ENCODE results near the gene CCKAR.

The CCKAR gene

GRCh38 chr4:26490960-26491284 is 638 bp upstream of the CCKAR start:
- no CpG with 5 or more reads among the region's 4 CpGs for WGBS (ENCODE audit: insufficient coverage, insufficient read length)
- Histone ChIP-seq H3K4me1 (ENCODE audit: control insufficient read depth, insufficient read depth, low read length) (0 out of 2 replicates have a peak, but pooled peaks cover 1% of the 10 kb centered on the region), H3K36me3 (ENCODE audit: control insufficient read depth, insufficient read depth, low read length) (no peaks in the 10 kb centered on the region)

GRCh38 chr4:26489101-26489985 is 941 bp downstream of the CCKAR start:
- DNase-seq (ENCODE audit: low read depth, low spot score) = no peak
- Histone ChIP-seq H3K9me3 (ENCODE audit: control insufficient read depth, insufficient read depth, low read length) (no peaks in the 10 kb centered on the region), H3K27ac (ENCODE audit: low read length) (no peak overlapping the region), H3K36me3 (ENCODE audit: control insufficient read depth, insufficient read depth, low read length) (no peaks in the 10 kb centered on the region), H3K4me1 (ENCODE audit: control insufficient read depth, insufficient read depth, low read length) (0 out of 2 replicates have a peak, but pooled peaks cover 1% of the 10 kb centered on the region), H3K27me3 (ENCODE audit: control insufficient read depth, insufficient read depth, low read length) (no peaks in the 10 kb centered on the region), H3K4me3 (ENCODE audit: low read length) (no peak overlapping the region)
- no CpG with 5 or more reads among the region's 19 CpGs for WGBS (ENCODE audit: insufficient coverage, insufficient read length)

More at GRCh38 chr4:26490960-26491284, 638 bp upstream of the CCKAR start:
- DNase-seq (ENCODE audit: low read depth, low spot score) = no peak
- no peaks in the 10 kb centered on the region for H3K9me3 ChIP-seq (ENCODE audit: control insufficient read depth, insufficient read depth, low read length)
- H3K27ac ChIP-seq (ENCODE audit: low read length) = no peak overlapping the region
- no peaks in the 10 kb centered on the region for H3K27me3 ChIP-seq (ENCODE audit: control insufficient read depth, insufficient read depth, low read length)
- H3K4me3 ChIP-seq (ENCODE audit: low read length) = no peak overlapping the region

- WGBS (ENCODE audit: insufficient coverage, insufficient read length) = no CpG with 5 or more reads among the region's 7 CpGs
- Histone ChIP-seq H3K9me3 (ENCODE audit: control insufficient read depth, insufficient read depth, low read length) (no peaks in the 10 kb centered on the region), H3K27ac (ENCODE audit: low read length) (no peak overlapping the region), H3K4me3 (ENCODE audit: low read length) (no peak overlapping the region), H3K27me3 (ENCODE audit: control insufficient read depth, insufficient read depth, low read length) (no peaks in the 10 kb centered on the region; the same call in 1 of the 2 replicates), H3K4me1 (ENCODE audit: control insufficient read depth, insufficient read depth, low read length) (0 out of 2 replicates have a peak, but pooled peaks cover 1% of the 10 kb centered on the region), H3K36me3 (ENCODE audit: control insufficient read depth, insufficient read depth, low read length) (no peaks in the 10 kb centered on the region)
- DNase-seq (ENCODE audit: low read depth, low spot score) = no peak
Observed at GRCh38 chr4:26485684-26486083, 4.6 kb downstream of the CCKAR start.

- Histone ChIP-seq H3K36me3 (ENCODE audit: control insufficient read depth, insufficient read depth, low read length) (no peaks in the 10 kb centered on the region), H3K27me3 (ENCODE audit: control insufficient read depth, insufficient read depth, low read length) (no peaks in the 10 kb centered on the region; the same call in 1 of the 2 replicates), H3K9me3 (ENCODE audit: control insufficient read depth, insufficient read depth, low read length) (no peaks in the 10 kb centered on the region), H3K4me1 (ENCODE audit: control insufficient read depth, insufficient read depth, low read length) (0 out of 2 replicates have a peak, but pooled peaks cover 1% of the 10 kb centered on the region), H3K27ac (ENCODE audit: low read length) (no peak overlapping the region), H3K4me3 (ENCODE audit: low read length) (no peak overlapping the region)
- WGBS (ENCODE audit: insufficient coverage, insufficient read length) = no CpG with 5 or more reads among the region's 5 CpGs
- DNase-seq (ENCODE audit: low read depth, low spot score) = no peak
Observed at GRCh38 chr4:26484516-26484915, 5.8 kb downstream of the CCKAR start.

GRCh38 chr4:26484032-26484515 is 6.2 kb downstream of the CCKAR start:
- H3K9me3 ChIP-seq (ENCODE audit: control insufficient read depth, insufficient read depth, low read length) = no peaks in the 10 kb centered on the region
- H3K4me1 ChIP-seq (ENCODE audit: control insufficient read depth, insufficient read depth, low read length) = 0 out of 2 replicates have a peak, but pooled peaks cover under 1% of the 10 kb centered on the region
- H3K4me3 ChIP-seq (ENCODE audit: low read length) = no peak overlapping the region
- H3K27ac ChIP-seq (ENCODE audit: low read length) = no peak overlapping the region
- WGBS (ENCODE audit: insufficient coverage, insufficient read length) = no CpG with 5 or more reads among the region's 2 CpGs
- H3K27me3 ChIP-seq (ENCODE audit: control insufficient read depth, insufficient read depth, low read length) = no peaks in the 10 kb centered on the region; the same call in 1 of the 2 replicates
- no peak for DNase-seq (ENCODE audit: low read depth, low spot score)
- no peaks in the 10 kb centered on the region for H3K36me3 ChIP-seq (ENCODE audit: control insufficient read depth, insufficient read depth, low read length)

- Histone ChIP-seq H3K9me3 (ENCODE audit: control insufficient read depth, insufficient read depth, low read length) (no peaks in the 10 kb centered on the region), H3K4me3 (ENCODE audit: low read length) (no peak overlapping the region), H3K4me1 (ENCODE audit: control insufficient read depth, insufficient read depth, low read length) (no peaks in the 10 kb centered on the region), H3K27ac (ENCODE audit: low read length) (no peak overlapping the region), H3K27me3 (ENCODE audit: control insufficient read depth, insufficient read depth, low read length) (no peaks in the 10 kb centered on the region; the same call in 1 of the 2 replicates), H3K36me3 (ENCODE audit: control insufficient read depth, insufficient read depth, low read length) (no peaks in the 10 kb centered on the region)
- DNase-seq (ENCODE audit: low read depth, low spot score) = no peak
- no CpG with 5 or more reads among the region's 3 CpGs for WGBS (ENCODE audit: insufficient coverage, insufficient read length)
Observed at GRCh38 chr4:26482508-26483462, 7.5 kb downstream of the CCKAR start.

- WGBS (ENCODE audit: insufficient coverage, insufficient read length) = no CpG with 5 or more reads among the region's 13 CpGs
- no peak for DNase-seq (ENCODE audit: low read depth, low spot score)
- H3K27me3 ChIP-seq (ENCODE audit: control insufficient read depth, insufficient read depth, low read length) = no peaks in the 10 kb centered on the region
- no peak overlapping the region for H3K4me3 ChIP-seq (ENCODE audit: low read length)
- H3K9me3 ChIP-seq (ENCODE audit: control insufficient read depth, insufficient read depth, low read length) = no peaks in the 10 kb centered on the region
- no peaks in the 10 kb centered on the region for H3K36me3 ChIP-seq (ENCODE audit: control insufficient read depth, insufficient read depth, low read length)
- no peak overlapping the region for H3K27ac ChIP-seq (ENCODE audit: low read length)
- no peaks in the 10 kb centered on the region for H3K4me1 ChIP-seq (ENCODE audit: control insufficient read depth, insufficient read depth, low read length)
Observed at GRCh38 chr4:26478330-26478729, 12.0 kb downstream of the CCKAR start.

GRCh38 chr4:26476545-26476944 is 13.7 kb downstream of the CCKAR start:
- Histone ChIP-seq H3K27me3 (ENCODE audit: control insufficient read depth, insufficient read depth, low read length) (no peaks in the 10 kb centered on the region), H3K27ac (ENCODE audit: low read length) (no peak overlapping the region), H3K4me1 (ENCODE audit: control insufficient read depth, insufficient read depth, low read length) (no peaks in the 10 kb centered on the region), H3K36me3 (ENCODE audit: control insufficient read depth, insufficient read depth, low read length) (no peaks in the 10 kb centered on the region), H3K4me3 (ENCODE audit: low read length) (no peak overlapping the region), H3K9me3 (ENCODE audit: control insufficient read depth, insufficient read depth, low read length) (no peaks in the 10 kb centered on the region)
- WGBS (ENCODE audit: insufficient coverage, insufficient read length) = no CpG with 5 or more reads among the region's 5 CpGs
- no peak for DNase-seq (ENCODE audit: low read depth, low spot score)

- no peaks in the 10 kb centered on the region for H3K36me3 ChIP-seq (ENCODE audit: control insufficient read depth, insufficient read depth, low read length)
- H3K27me3 ChIP-seq (ENCODE audit: control insufficient read depth, insufficient read depth, low read length) = no peaks in the 10 kb centered on the region
- no peak overlapping the region for H3K4me3 ChIP-seq (ENCODE audit: low read length)
- H3K4me1 ChIP-seq (ENCODE audit: control insufficient read depth, insufficient read depth, low read length) = no peaks in the 10 kb centered on the region
- no peak for DNase-seq (ENCODE audit: low read depth, low spot score)
- no peak overlapping the region for H3K27ac ChIP-seq (ENCODE audit: low read length)
- H3K9me3 ChIP-seq (ENCODE audit: control insufficient read depth, insufficient read depth, low read length) = no peaks in the 10 kb centered on the region
- WGBS (ENCODE audit: insufficient coverage, insufficient read length) = no CpG with 5 or more reads among the region's 8 CpGs
Observed at GRCh38 chr4:26475716-26476115, 14.6 kb downstream of the CCKAR start.

- Histone ChIP-seq H3K36me3 (ENCODE audit: control insufficient read depth, insufficient read depth, low read length) (no peaks in the 10 kb centered on the region), H3K9me3 (ENCODE audit: control insufficient read depth, insufficient read depth, low read length) (no peaks in the 10 kb centered on the region), H3K4me3 (ENCODE audit: low read length) (no peak overlapping the region), H3K27me3 (ENCODE audit: control insufficient read depth, insufficient read depth, low read length) (no peaks in the 10 kb centered on the region), H3K27ac (ENCODE audit: low read length) (no peak overlapping the region), H3K4me1 (ENCODE audit: control insufficient read depth, insufficient read depth, low read length) (no peaks in the 10 kb centered on the region)
- DNase-seq (ENCODE audit: low read depth, low spot score) = no peak
- no CpG with 5 or more reads among the region's 3 CpGs for WGBS (ENCODE audit: insufficient coverage, insufficient read length)
Observed at GRCh38 chr4:26474551-26474950, 15.7 kb downstream of the CCKAR start.
